CD14-positive monocyte (primary cell): ENCODE results near the gene RNPS1. TPM values are rescaled to one million over a fixed set of nuclear protein-coding genes. Genes with fewer than 3 reads are reported as not detected.

Source experiments
- DNase-seq, 3 donors: peaks; one replicate each; pipeline ENCODE4 v3.0.0-alpha.2; 2011 to 2022
- H2AFZ ChIP-seq: 2 replicates; pipeline ENCODE4 v1.6.0; 2012; ENCODE audit warnings: mild to moderate bottlenecking, low read depth, low read length, inconsistent platforms; ENCODE audit not compliant: insufficient read depth, poor library complexity, severe bottlenecking
- H3K27ac ChIP-seq, 2 donors: 1 replicate in 1 of 2; 2 replicates in 1 of 2; pipeline ENCODE4 v1.5.1; 2012 to 2013; ENCODE audit warnings: low read length in 2 of 2, control low read depth in 1 of 2, inconsistent platforms in 1 of 2, low read depth in 1 of 2, mild to moderate bottlenecking in 1 of 2
- H3K27me3 ChIP-seq, 2 donors: one replicate each; pipeline versions ENCODE4 v1.6.0 to v1.6.1; 2011 to 2013; ENCODE audit warnings: low read length in 2 of 2; ENCODE audit not compliant: control insufficient read depth in 2 of 2, insufficient read depth in 2 of 2
- H3K36me3 ChIP-seq, 2 donors: replicated peaks in 1 of 2; 1 replicate in 1 of 2; 2 replicates in 1 of 2; pipeline versions ENCODE4 v1.5.1 to v1.6.1; 2012 to 2013; ENCODE audit warnings: low read length in 2 of 2, control low read depth in 1 of 2, inconsistent platforms in 1 of 2, mild to moderate bottlenecking in 1 of 2; ENCODE audit not compliant: insufficient read depth in 2 of 2, control insufficient read depth in 1 of 2
- H3K4me1 ChIP-seq, 2 donors: 1 replicate in 1 of 2; 2 replicates in 1 of 2; pipeline versions ENCODE4 v1.5.1 to v1.6.1; 2012 to 2013; ENCODE audit warnings: low read length in 2 of 2, control low read depth in 1 of 2, inconsistent platforms in 1 of 2, mild to moderate bottlenecking in 1 of 2, moderate library complexity in 1 of 2; ENCODE audit not compliant: insufficient read depth in 2 of 2, control insufficient read depth in 1 of 2
- H3K4me2 ChIP-seq: replicated peaks from 2 replicates; pipeline ENCODE3; 2012; ENCODE audit warnings: low read length, moderate library complexity, mild to moderate bottlenecking; ENCODE audit not compliant: poor library complexity, severe bottlenecking; ENCODE audit errors: extremely low read depth
- H3K4me3 ChIP-seq, 3 experiments: fragments of 200-600 bp in 1 of 3; sonication (generic) in 1 of 3; replicated peaks in 1 of 3; 1 replicate in 2 of 3; 2 replicates in 1 of 3; pipeline ENCODE4 v1.5.1; 2011 to 2013; ENCODE audit warnings: low read length in 3 of 3, mild to moderate bottlenecking in 3 of 3, control low read depth in 2 of 3, low read depth in 2 of 3, inconsistent platforms in 1 of 3, moderate library complexity in 1 of 3
- H3K79me2 ChIP-seq: 2 replicates; pipeline ENCODE4 v1.6.0; 2012; ENCODE audit warnings: mild to moderate bottlenecking, control low read depth, inconsistent platforms, low read length, moderate library complexity; ENCODE audit not compliant: insufficient read depth
- H3K9ac ChIP-seq: 2 replicates; pipeline ENCODE4 v1.6.0; 2017; ENCODE audit warnings: low read length, mild to moderate bottlenecking; ENCODE audit not compliant: insufficient read depth, poor library complexity, severe bottlenecking
- H3K9me3 ChIP-seq, 2 donors: replicated peaks in 1 of 2; 1 replicate in 1 of 2; 2 replicates in 1 of 2; pipeline versions ENCODE4 v1.5.1 to v1.6.1; 2012 to 2013; ENCODE audit warnings: low read length in 2 of 2, control low read depth in 1 of 2; ENCODE audit not compliant: control insufficient read depth in 1 of 2, insufficient read depth in 1 of 2
- H4K20me1 ChIP-seq: 2 replicates; pipeline ENCODE4 v1.6.0; 2012; ENCODE audit warnings: mild to moderate bottlenecking, low read length, control low read depth, moderate library complexity; ENCODE audit not compliant: insufficient read depth
- H3K27ac Mint-ChIP-seq, 7 donors: one replicate each; pipeline ENCODE4 v1.8.0; 2020; ENCODE audit warnings: mild to moderate bottlenecking in 7 of 7, mixed read lengths in 7 of 7, moderate library complexity in 6 of 7, inconsistent platforms in 2 of 7
- H3K27me3 Mint-ChIP-seq, 3 donors: one replicate each; pipeline ENCODE4 v1.8.0; 2021 to 2022; ENCODE audit warnings: low read depth in 3 of 3, mild to moderate bottlenecking in 3 of 3, mixed read lengths in 3 of 3, moderate library complexity in 3 of 3, inconsistent platforms in 1 of 3
- H3K36me3 Mint-ChIP-seq, 2 donors: one replicate each; pipeline ENCODE4 v1.8.0; 2020; ENCODE audit warnings: mixed read lengths in 2 of 2, inconsistent platforms in 1 of 2, mild to moderate bottlenecking in 1 of 2
- H3K4me1 Mint-ChIP-seq: one replicate; pipeline ENCODE4 v1.8.0; 2020; ENCODE audit warnings: mild to moderate bottlenecking, mixed read lengths
- H3K4me3 Mint-ChIP-seq, 2 donors: one replicate each; pipeline ENCODE4 v1.8.0; 2020; ENCODE audit warnings: mild to moderate bottlenecking in 2 of 2, mixed read lengths in 2 of 2, moderate library complexity in 1 of 2
- H3K9me3 Mint-ChIP-seq, 7 donors: one replicate each; pipeline ENCODE4 v1.8.0; 2020 to 2022; ENCODE audit warnings: mixed read lengths in 7 of 7, mild to moderate bottlenecking in 6 of 7, moderate library complexity in 6 of 7, inconsistent platforms in 2 of 7
- CTCF ChIP-seq: fragments of 200-600 bp; IDR thresholded peaks from one replicate; pipeline ENCODE4 v1.8.0; 2022; ENCODE audit warnings: antibody characterized with exemption, mild to moderate bottlenecking
- WGBS: methylation state at CpG from one replicate; pipeline ENCODE4 v1.1.5; 2013; ENCODE audit warnings: missing lambda C conversion rate; ENCODE audit not compliant: insufficient coverage; 5-methylcytosine and 5-hydroxymethylcytosine counted together
- intact Hi-C, 2 donors: fragments of 100-400 bp; cut with micrococcal nuclease; formaldehyde crosslinking; loops; one replicate each; pipeline versions ENCODE4 v1.15.0 to v1.15.1; 2023
- polyA plus RNA-seq, 3 donors: library from polyadenylated mRNA; depleted of rRNA in 1 of 3; unstranded in 2 of 3; stranded (reverse) in 1 of 3; fragments of 300-500 nt in 2 of 3; fragments of >200 nt in 1 of 3; fragmentation: Illumina TruSeq in 2 of 3; gene quantifications; 1 replicate in 2 of 3; 2 replicates in 1 of 3; pipeline ENCODE4 v1.2.3, GENCODE V29; 2012 to 2021

The RNPS1 gene
- polyA plus RNA-seq, 3 donors, result 93.7 to 176 (median 106) TPM

- H3K36me3 ChIP-seq, result no peaks in the 10 kb centered on the region
- H3K27me3 Mint-ChIP-seq, result peaks cover 0 to 5% (median 4%) of the 10 kb centered on the region in 3 donors
- WGBS, result 97% methylated on average over 31 of the region's 37 CpGs
- no peaks in the 10 kb centered on the region for H3K4me1 ChIP-seq
- no peaks in the 10 kb centered on the region for H3K79me2 ChIP-seq
- H3K4me3 Mint-ChIP-seq, result no peak overlapping the region
- intact Hi-C loops, result no loop called here
- H3K9me3 Mint-ChIP-seq, result no peaks in the 10 kb centered on the region
- no peak overlapping the region for H3K9ac ChIP-seq
- H2AFZ ChIP-seq, result no peak overlapping the region
- no peaks in the 10 kb centered on the region for H3K36me3 Mint-ChIP-seq
- H3K27ac Mint-ChIP-seq, result peak overlapping the region in 1 of 7 donors; percentile 74
- no peaks in the 10 kb centered on the region for H3K27me3 ChIP-seq
- no peak overlapping the region for H3K4me2 ChIP-seq
- H3K4me3 ChIP-seq, result no peak overlapping the region
- DNase-seq, result no peak
- H3K27ac ChIP-seq, result no peak overlapping the region
- no peaks in the 10 kb centered on the region for H3K4me1 Mint-ChIP-seq
- H4K20me1 ChIP-seq, result no peaks in the 10 kb centered on the region
- no peaks in the 10 kb centered on the region for H3K9me3 ChIP-seq
- TF ChIP-seq CTCF, result no peak
Measured at GRCh38 chr16:2284001-2284770, 16.3 kb upstream of the RNPS1 start.

GRCh38 chr16:2282866-2283555, 15.1 kb upstream of the RNPS1 start:
- H3K9me3 ChIP-seq, result no peaks in the 10 kb centered on the region
- no peaks in the 10 kb centered on the region for H3K4me1 ChIP-seq
- no peaks in the 10 kb centered on the region for H3K36me3 Mint-ChIP-seq
- H3K4me3 Mint-ChIP-seq, result no peak overlapping the region
- H3K4me3 ChIP-seq, result no peak overlapping the region
- 93% methylated on average over 22 of the region's 26 CpGs for WGBS
- H3K27me3 Mint-ChIP-seq, result peaks cover 0 to 5% (median 4%) of the 10 kb centered on the region in 3 donors
- H3K9me3 Mint-ChIP-seq, result no peaks in the 10 kb centered on the region
- H3K36me3 ChIP-seq, result no peaks in the 10 kb centered on the region
- H3K27ac Mint-ChIP-seq, result no peak overlapping the region
- H4K20me1 ChIP-seq, result no peaks in the 10 kb centered on the region
- DNase-seq, result no peak
- no peaks in the 10 kb centered on the region for H3K27me3 ChIP-seq
- H3K4me1 Mint-ChIP-seq, result no peaks in the 10 kb centered on the region
- H2AFZ ChIP-seq, result no peak overlapping the region
- no peak overlapping the region for H3K27ac ChIP-seq
- no peak overlapping the region for H3K4me2 ChIP-seq
- no peaks in the 10 kb centered on the region for H3K79me2 ChIP-seq
- TF ChIP-seq CTCF, result no peak
- H3K9ac ChIP-seq, result no peak overlapping the region
- intact Hi-C loops, result no loop called here
